Naive B cell (primary cell): ENCODE data around the gene PLN. TPM values are rescaled to one million over a fixed set of nuclear protein-coding genes. Genes with fewer than 3 reads are reported as not detected.

Source experiments
- ATAC-seq, 2 donors: fragments of 150-1000 bp; cut with Tn5 transposase; 2 replicates each; pipeline ENCODE4 v1.10.0; 2021; ENCODE audit warnings: low read depth in 2 of 2, mild to moderate bottlenecking in 2 of 2, moderate library complexity in 2 of 2
- DNase-seq: peaks from one replicate; pipeline ENCODE4 v3.0.0; 2022
- H3K27ac Mint-ChIP-seq, 6 donors: one replicate each; pipeline ENCODE4 v1.8.0; 2020 to 2022; ENCODE audit warnings: mild to moderate bottlenecking in 6 of 6, mixed read lengths in 6 of 6, moderate library complexity in 5 of 6, inconsistent platforms in 2 of 6
- H3K27me3 Mint-ChIP-seq, 3 donors: one replicate each; pipeline ENCODE4 v1.8.0; 2021 to 2022; ENCODE audit warnings: mixed read lengths in 3 of 3, mild to moderate bottlenecking in 1 of 3
- H3K36me3 Mint-ChIP-seq, 2 donors: one replicate each; pipeline ENCODE4 v1.8.0; 2020 to 2022; ENCODE audit warnings: mixed read lengths in 2 of 2, inconsistent platforms in 1 of 2, mild to moderate bottlenecking in 1 of 2
- H3K4me1 Mint-ChIP-seq, 3 donors: one replicate each; pipeline ENCODE4 v1.8.0; 2020 to 2022; ENCODE audit warnings: mixed read lengths in 3 of 3, inconsistent platforms in 1 of 3, mild to moderate bottlenecking in 1 of 3, moderate library complexity in 1 of 3
- H3K4me3 Mint-ChIP-seq, 8 donors: one replicate each; pipeline ENCODE4 v1.8.0; 2020 to 2022; ENCODE audit warnings: mild to moderate bottlenecking in 8 of 8, mixed read lengths in 8 of 8, moderate library complexity in 8 of 8, inconsistent platforms in 2 of 8
- H3K9me3 Mint-ChIP-seq, 7 donors: one replicate each; pipeline ENCODE4 v1.8.0; 2020 to 2022; ENCODE audit warnings: mixed read lengths in 7 of 7, mild to moderate bottlenecking in 5 of 7, inconsistent platforms in 2 of 7, moderate library complexity in 1 of 7
- polyA plus RNA-seq, 6 donors: library from polyadenylated mRNA; unstranded; fragments of 300-500 nt; fragmentation: Illumina TruSeq; gene quantifications; one replicate each; pipeline ENCODE4 v1.2.3, GENCODE V29; 2021; ENCODE audit warnings: low read depth in 6 of 6

Gene PLN
- polyA plus RNA-seq, 6 donors from 2014 or later, result 0.13 to 0.29 (median 0.23) TPM; not detected in 3

DNA sequence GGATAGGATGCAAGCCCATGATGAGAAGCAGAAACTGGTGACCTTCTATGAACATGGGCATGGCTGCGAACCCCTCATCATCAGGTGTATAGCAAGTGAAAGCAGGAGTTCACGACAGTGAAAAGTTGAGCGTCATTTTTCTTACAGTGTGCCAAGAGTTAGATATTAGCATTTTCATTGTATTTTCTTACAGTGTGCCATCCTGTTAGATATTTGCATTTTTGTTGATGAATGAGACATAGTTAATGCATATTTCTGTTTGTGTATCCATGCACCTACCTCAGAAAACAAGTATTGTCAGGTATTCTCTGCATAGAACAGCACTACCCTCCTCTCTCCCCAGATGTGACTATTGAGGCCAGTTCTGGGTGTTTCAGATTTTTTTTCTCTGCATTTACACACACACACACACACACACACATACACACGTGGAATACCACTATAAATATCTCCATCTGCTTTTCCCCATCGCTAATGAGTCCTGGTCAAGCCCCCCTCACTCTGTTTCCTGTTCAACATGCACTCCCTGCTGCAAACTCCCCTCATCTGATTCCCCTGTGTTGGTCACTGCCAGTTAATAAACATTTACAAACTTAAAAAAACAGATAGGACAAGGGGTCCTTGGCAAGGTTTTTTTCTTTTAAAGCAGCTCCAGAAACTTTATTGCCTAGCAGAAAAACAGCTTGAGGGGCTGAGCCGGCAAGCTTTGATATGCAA, 41.7 kb downstream of the PLN start:
- H3K27me3 Mint-ChIP-seq, result no peaks in the 10 kb centered on the region
- peaks cover 9 to 11% of the 10 kb centered on the region in 2 donors for H3K36me3 Mint-ChIP-seq
- no peak for ATAC-seq
- H3K27ac Mint-ChIP-seq, result peak overlapping the region in 1 of 6 donors; percentile 19
- no peaks in the 10 kb centered on the region for H3K9me3 Mint-ChIP-seq
- H3K4me3 Mint-ChIP-seq, result no peak overlapping the region
- no peak for DNase-seq
- peaks cover 6 to 23% (median 10%) of the 10 kb centered on the region in 3 donors for H3K4me1 Mint-ChIP-seq

DNA sequence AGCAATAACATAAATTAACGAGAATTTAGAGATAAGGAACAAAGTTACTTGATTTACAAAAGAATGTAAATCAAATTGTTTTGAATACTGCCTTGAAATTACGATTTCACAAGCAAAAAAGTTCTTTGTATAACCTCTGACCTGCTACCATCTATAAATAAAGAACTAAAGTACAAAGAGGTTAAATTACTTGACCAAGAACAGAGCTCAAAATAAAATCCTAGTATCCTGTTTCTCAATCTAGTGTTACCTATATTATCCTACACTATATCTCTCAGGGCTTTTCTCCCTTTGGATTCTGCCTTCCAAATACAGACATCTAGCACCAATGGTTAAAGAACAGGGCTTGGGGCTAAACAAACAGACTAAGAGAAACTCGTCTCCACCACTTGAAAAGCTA, 43.8 kb downstream of the PLN start:
- no peak for DNase-seq

DNA sequence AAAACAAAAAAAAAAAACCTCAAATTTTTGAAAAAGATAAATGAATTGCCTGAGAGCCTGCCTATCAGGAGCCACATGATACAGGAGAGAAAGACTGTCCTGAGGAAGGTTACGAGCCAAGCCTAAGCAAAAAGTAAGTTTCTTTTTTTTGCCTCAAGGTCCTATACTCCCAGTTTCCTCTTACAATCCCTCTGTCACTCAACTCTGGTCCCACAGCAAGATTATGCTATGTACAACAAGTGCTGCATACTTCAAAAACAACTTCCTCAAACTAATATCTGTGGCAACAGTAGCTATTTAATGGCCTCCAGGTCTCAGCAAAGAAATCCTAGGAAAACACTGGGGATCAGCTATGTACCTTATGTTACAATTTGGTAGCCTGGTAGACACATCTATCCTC, 46.8 kb downstream of the PLN start:
- Mint-ChIP-seq H3K4me1 (peaks cover 11 to 32% (median 16%) of the 10 kb centered on the region in 3 donors), H3K4me3 (no peak overlapping the region), H3K36me3 (peaks cover 14 to 17% of the 10 kb centered on the region in 2 donors), H3K9me3 (peaks cover 0 to 2% (median 0%) of the 10 kb centered on the region in 7 donors), H3K27me3 (no peaks in the 10 kb centered on the region), H3K27ac (no peak overlapping the region)
- DNase-seq (no peak), ATAC-seq (no peak)

More for the DNA sequence above, 43.8 kb downstream of the PLN start:
- H3K27me3 Mint-ChIP-seq, result no peaks in the 10 kb centered on the region
- H3K9me3 Mint-ChIP-seq, result peaks cover 0 to 2% (median 0%) of the 10 kb centered on the region in 7 donors
- H3K4me3 Mint-ChIP-seq, result no peak overlapping the region
- H3K4me1 Mint-ChIP-seq, result peaks cover 6 to 31% (median 10%) of the 10 kb centered on the region in 3 donors
- no peak for ATAC-seq
- H3K36me3 Mint-ChIP-seq, result peaks cover 3 to 9% of the 10 kb centered on the region in 2 donors
- peak overlapping the region in 1 of 6 donors; percentile 34 for H3K27ac Mint-ChIP-seq

DNA sequence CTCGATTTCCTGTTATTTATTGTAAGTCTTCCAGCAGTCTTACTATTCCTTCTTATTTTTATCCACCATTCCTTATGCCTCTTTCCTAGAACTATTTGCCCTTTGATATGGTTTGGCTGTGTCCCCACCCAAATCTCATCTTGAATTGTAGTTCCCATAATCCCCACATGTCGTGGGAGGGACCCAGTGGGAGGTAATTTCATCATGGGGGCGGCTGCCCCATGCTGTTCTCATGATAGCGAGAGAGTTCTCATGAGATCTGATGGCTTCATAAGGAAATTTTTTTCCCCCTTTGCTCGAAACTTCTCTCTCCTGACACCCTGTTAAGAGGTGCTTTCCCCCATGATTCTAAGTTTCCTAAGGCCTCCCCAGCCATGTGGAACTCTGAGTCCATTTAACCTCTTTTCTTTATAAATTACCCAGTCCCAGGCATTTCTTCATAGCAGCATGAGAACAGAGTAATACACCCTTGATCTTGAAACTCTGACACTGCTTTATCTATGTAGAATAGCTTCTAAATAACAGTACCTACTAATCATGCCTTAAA, 48.8 kb downstream of the PLN start:
- peaks cover 0 to 2% (median 0%) of the 10 kb centered on the region in 7 donors for H3K9me3 Mint-ChIP-seq
- H3K27me3 Mint-ChIP-seq, result no peaks in the 10 kb centered on the region
- ATAC-seq (no peak), DNase-seq (no peak)
- H3K4me3 Mint-ChIP-seq, result no peak overlapping the region
- H3K36me3 Mint-ChIP-seq, result peaks cover 8 to 14% of the 10 kb centered on the region in 2 donors
- peaks cover 8 to 17% (median 11%) of the 10 kb centered on the region in 3 donors for H3K4me1 Mint-ChIP-seq
- peak overlapping the region in 1 of 6 donors; percentile 53 for H3K27ac Mint-ChIP-seq

DNA sequence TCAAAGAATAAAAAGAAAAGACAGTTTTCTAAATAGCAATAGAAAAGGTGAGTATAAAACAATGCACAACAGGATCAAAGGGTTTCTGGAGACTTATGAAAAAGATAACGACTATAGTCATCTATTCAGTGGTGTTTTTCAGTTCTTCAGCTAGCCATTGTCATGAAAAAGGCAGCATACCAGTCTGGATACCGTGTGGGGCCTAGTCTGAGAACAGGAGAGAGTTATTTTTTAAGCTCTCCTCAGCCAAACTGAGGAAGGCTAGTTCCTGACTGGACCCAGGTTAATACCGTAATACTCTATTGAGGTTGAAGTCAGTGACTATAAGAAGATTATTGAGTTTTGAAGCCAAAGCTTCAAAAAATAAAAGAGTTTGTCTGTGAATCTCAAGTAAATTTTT, 49.5 kb downstream of the PLN start:
- peaks cover 8 to 14% of the 10 kb centered on the region in 2 donors for H3K36me3 Mint-ChIP-seq
- no peak for DNase-seq
- ATAC-seq, result no peak
- H3K4me1 Mint-ChIP-seq, result peaks cover 8 to 17% (median 11%) of the 10 kb centered on the region in 3 donors
- H3K9me3 Mint-ChIP-seq, result peaks cover 0 to 2% (median 0%) of the 10 kb centered on the region in 7 donors
- no peak overlapping the region for H3K4me3 Mint-ChIP-seq
- no peaks in the 10 kb centered on the region for H3K27me3 Mint-ChIP-seq
- H3K27ac Mint-ChIP-seq, result no peak overlapping the region

DNA sequence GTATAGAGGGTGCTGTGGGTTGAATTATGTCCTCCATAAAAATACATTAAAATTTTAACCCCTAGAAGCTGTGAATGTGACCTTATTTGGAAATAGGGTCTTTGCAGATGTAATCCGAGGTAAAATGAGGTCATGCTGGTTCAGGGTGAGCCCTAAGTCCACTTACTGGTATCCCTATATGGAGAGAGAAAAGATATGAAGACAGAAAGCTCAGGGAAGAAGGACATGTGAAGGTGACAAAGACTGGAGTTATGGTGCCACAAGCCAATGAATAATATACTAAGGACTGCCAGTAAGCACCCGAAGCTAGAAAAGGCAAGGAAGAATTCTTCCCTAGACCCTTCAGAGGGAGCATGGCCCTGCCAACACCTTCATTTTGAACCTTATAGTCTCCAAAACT, 50.2 kb downstream of the PLN start:
- Mint-ChIP-seq H3K27ac (no peak overlapping the region), H3K4me3 (no peak overlapping the region), H3K36me3 (peaks cover 8 to 14% of the 10 kb centered on the region in 2 donors), H3K4me1 (peaks cover 8 to 17% (median 11%) of the 10 kb centered on the region in 3 donors), H3K27me3 (no peaks in the 10 kb centered on the region), H3K9me3 (peaks cover 0 to 2% (median 0%) of the 10 kb centered on the region in 7 donors)
- DNase-seq, result no peak
- ATAC-seq, result no peak

DNA sequence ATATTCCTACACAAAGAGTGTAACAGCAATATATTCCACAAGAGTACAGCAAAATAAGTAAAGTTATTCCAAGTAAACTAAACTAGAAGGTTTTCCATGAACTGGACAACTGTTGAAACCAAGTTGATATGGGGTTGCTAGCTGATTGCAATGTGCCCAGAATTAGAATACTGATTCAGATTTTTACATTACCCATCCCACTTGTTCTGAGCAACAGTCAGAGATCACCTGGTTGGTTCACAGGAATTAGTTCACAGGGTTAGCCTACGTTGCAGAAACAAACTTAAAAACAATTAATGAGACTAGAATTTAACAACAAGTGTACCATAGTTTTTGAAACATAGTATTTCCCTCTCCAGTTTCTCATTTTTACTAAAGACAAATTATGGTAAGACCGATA, 54.2 kb downstream of the PLN start:
- DNase-seq (no peak), ATAC-seq (no peak)
- Mint-ChIP-seq H3K9me3 (peaks cover 0 to 5% (median 0%) of the 10 kb centered on the region in 7 donors), H3K4me1 (peaks cover 14 to 26% (median 16%) of the 10 kb centered on the region in 3 donors), H3K36me3 (peaks cover 8 to 36% of the 10 kb centered on the region in 2 donors), H3K27me3 (no peaks in the 10 kb centered on the region), H3K27ac (no peak overlapping the region), H3K4me3 (no peak overlapping the region)

DNA sequence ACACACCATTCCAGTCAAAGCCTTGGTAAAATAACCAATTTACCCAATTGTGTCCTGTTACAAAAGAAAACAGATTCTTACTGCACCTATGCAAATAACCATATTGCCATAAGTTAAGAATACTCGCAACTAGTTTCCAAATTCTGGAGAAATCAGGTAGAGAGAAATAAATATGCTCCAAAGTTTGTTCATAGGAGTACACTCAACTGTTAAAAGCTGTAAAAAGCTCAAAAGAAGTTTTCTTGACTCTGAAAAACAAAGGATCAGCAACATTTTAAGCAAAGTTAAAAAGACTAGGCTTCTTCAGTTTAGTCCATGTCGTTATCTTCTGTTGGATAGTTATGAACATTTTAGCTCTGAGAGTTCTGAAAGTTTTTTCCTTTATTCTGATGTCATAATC, 55.3 kb downstream of the PLN start:
- Mint-ChIP-seq H3K27me3 (no peaks in the 10 kb centered on the region), H3K4me3 (no peak overlapping the region), H3K27ac (no peak overlapping the region), H3K4me1 (peaks cover 14 to 24% (median 21%) of the 10 kb centered on the region in 3 donors), H3K9me3 (peaks cover 0 to 5% (median 0%) of the 10 kb centered on the region in 7 donors), H3K36me3 (peaks cover 7 to 30% of the 10 kb centered on the region in 2 donors)
- DNase-seq (no peak), ATAC-seq (no peak)

DNA sequence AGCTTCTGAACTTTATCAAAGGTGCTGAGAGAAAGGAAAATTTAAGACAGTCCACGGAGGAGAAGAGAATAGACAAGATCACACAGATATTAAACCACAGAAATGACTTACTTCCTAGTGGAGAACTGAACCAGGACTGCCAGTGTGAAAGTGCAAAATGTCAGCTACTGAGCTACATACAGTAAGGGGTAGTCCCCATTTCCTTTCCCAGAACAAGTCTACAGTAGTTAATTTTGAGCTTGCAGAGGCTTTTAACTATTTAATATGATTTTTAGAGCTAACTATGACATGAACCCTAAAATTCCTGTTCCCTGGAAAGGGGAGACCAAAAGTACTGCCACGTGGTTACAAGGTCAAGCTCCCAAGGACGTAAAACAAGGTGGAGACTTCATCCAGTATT, 58.2 kb downstream of the PLN start:
- Mint-ChIP-seq H3K36me3 (peaks cover 7 to 34% of the 10 kb centered on the region in 2 donors), H3K27ac (no peak overlapping the region), H3K4me1 (peaks cover 14 to 35% (median 28%) of the 10 kb centered on the region in 3 donors), H3K27me3 (no peaks in the 10 kb centered on the region), H3K4me3 (no peak overlapping the region), H3K9me3 (peaks cover 0 to 5% (median 3%) of the 10 kb centered on the region in 7 donors)
- DNase-seq (no peak), ATAC-seq (no peak)

DNA sequence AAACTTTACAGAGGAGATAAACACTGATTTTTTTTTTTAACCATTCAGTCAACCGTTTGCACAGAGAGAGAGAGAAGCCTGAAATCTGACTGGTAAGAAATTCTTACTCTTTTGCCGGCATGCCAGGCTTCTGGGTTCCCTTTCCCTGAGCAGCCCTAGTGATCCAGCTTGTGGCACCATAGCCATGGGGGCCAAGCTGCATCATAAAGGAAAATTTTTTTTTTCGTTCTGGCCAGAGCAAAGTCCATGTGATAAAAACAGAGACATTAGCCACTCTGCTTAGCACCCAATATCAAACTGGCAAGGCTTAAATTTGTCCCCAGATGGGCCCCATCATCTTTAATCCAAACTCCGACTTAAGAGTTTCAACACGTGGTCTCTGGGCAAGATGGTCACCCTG, 58.8 kb downstream of the PLN start:
- H3K27me3 Mint-ChIP-seq, result no peaks in the 10 kb centered on the region
- ATAC-seq (no peak), DNase-seq (no peak)
- H3K27ac Mint-ChIP-seq, result peak overlapping the region in 4 of 6 donors; percentile 7 to 60 (median 38)
- H3K4me1 Mint-ChIP-seq, result peaks cover 16 to 38% (median 29%) of the 10 kb centered on the region in 3 donors
- H3K9me3 Mint-ChIP-seq, result peaks cover under 1 to 9% (median 4%) of the 10 kb centered on the region in 7 donors
- H3K4me3 Mint-ChIP-seq, result no peak overlapping the region
- peaks cover 13 to 35% of the 10 kb centered on the region in 2 donors for H3K36me3 Mint-ChIP-seq

Other genes starting within 250 kb of the PLN start
- 10 to 100 TPM; 19.6 to 31.0 (median 25.0) TPM for gene CEP85L, start 103.3 kb downstream of the PLN start, polyA plus RNA-seq